22Rv1 (cell line): ENCODE measurements around the gene CLK3.
"Not testable (repeated sequence)": the region's sequence is repeated elsewhere in the genome, so short reads cannot be mapped to it uniquely, and the experiment has no call there.

Experiments
- CTCF ChIP-seq: fragments of 450-650 bp; IDR thresholded peaks from 2 replicates; pipeline ENCODE4 v1.5.1; 2017; ENCODE audit warnings: mild to moderate bottlenecking
- ZFX ChIP-seq: fragments of 450-650 bp; IDR thresholded peaks from 2 replicates; pipeline ENCODE4 v1.6.1; 2017; ENCODE audit warnings: antibody characterized with exemption, borderline replicate concordance

GRCh38 chr15:74629696-74630095, 14.1 kb downstream of the CLK3 start:
- TF ChIP-seq CTCF, ZFX: not testable (repeated sequence)
